ENCODE data around the gene DCLK1. TPM values are rescaled to one million over a fixed set of nuclear protein-coding genes. Genes with fewer than 3 reads are reported as not detected.

DCLK1 gene
- total RNA-seq, 1 experiment from 2014 or later = not detected

DNA sequence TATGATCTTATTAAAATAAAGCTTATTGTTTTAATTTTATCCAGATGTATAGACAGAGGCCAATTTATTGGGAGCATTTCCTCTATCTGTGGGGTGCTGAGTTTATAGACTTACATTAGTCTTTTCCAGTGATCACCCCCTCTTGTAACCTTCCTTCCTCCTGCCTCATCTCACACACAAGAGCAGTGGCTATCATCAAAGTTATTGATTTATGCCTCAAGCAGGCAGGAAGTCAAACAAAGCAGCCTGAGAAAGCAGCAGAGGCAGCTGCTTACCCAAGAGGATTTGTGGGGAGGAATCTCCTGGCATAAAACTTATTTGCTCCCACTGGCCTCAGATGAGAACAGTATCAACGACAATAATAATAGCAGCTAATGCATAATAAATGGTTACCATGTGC is 26.3 kb upstream of the DCLK1 start:
- no peaks in the 10 kb centered on the region for H3K27me3 Mint-ChIP-seq (ENCODE audit: insufficient read depth, unreplicated experiment)
- TF ChIP-seq, protein P1, sequence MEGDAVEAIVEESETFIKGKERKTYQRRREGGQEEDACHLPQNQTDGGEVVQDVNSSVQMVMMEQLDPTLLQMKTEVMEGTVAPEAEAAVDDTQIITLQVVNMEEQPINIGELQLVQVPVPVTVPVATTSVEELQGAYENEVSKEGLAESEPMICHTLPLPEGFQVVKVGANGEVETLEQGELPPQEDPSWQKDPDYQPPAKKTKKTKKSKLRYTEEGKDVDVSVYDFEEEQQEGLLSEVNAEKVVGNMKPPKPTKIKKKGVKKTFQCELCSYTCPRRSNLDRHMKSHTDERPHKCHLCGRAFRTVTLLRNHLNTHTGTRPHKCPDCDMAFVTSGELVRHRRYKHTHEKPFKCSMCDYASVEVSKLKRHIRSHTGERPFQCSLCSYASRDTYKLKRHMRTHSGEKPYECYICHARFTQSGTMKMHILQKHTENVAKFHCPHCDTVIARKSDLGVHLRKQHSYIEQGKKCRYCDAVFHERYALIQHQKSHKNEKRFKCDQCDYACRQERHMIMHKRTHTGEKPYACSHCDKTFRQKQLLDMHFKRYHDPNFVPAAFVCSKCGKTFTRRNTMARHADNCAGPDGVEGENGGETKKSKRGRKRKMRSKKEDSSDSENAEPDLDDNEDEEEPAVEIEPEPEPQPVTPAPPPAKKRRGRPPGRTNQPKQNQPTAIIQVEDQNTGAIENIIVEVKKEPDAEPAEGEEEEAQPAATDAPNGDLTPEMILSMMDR (IDR thresholded peaks at IDR 0.05; ENCODE audit: insufficient read depth in 1 of 2, low read depth in 1 of 2, low read length in 1 of 2, severe bottlenecking in 1 of 2, unreplicated experiment in 1 of 2) = no peak
- BruUV-seq (replicated peaks) = no TSS peak
- no peaks in the 10 kb centered on the region for H3K4me1 Mint-ChIP-seq (ENCODE audit: low read depth, unreplicated experiment)
- POLR2A ChIA-PET = no interaction called here
- Histone ChIP-seq H3K27me3 (replicated peaks; ENCODE audit: control insufficient read depth, insufficient read depth, low read length) (no peaks in the 10 kb centered on the region), H3K36me3 (ENCODE audit: control insufficient read depth, insufficient read depth, low read length) (no peaks in the 10 kb centered on the region), H3K4me3 (ENCODE audit: low read depth, low read length) (no peak overlapping the region), H3K4me1 (no peaks in the 10 kb centered on the region), H3K9me3 (no peaks in the 10 kb centered on the region)
- intact Hi-C loops (cut with micrococcal nuclease; ENCODE audit: unreplicated experiment) = no loop called here
- no peak overlapping the region for H3K27ac Mint-ChIP-seq (ENCODE audit: unreplicated experiment)
- H3K4me3 Mint-ChIP-seq (ENCODE audit: unreplicated experiment) = no peak overlapping the region
- CTCF ChIA-PET = interaction anchor here (0.7 kb wide), 1 partner anchor 1311 kb away, joined by 4 read pairs; no protein-coding TSS in a partner anchor
- no peak for DNase-seq
- no peaks in the 10 kb centered on the region for H3K36me3 Mint-ChIP-seq (ENCODE audit: insufficient read depth, unreplicated experiment)
- no peaks in the 10 kb centered on the region for H3K9me3 Mint-ChIP-seq (ENCODE audit: unreplicated experiment)

DNA sequence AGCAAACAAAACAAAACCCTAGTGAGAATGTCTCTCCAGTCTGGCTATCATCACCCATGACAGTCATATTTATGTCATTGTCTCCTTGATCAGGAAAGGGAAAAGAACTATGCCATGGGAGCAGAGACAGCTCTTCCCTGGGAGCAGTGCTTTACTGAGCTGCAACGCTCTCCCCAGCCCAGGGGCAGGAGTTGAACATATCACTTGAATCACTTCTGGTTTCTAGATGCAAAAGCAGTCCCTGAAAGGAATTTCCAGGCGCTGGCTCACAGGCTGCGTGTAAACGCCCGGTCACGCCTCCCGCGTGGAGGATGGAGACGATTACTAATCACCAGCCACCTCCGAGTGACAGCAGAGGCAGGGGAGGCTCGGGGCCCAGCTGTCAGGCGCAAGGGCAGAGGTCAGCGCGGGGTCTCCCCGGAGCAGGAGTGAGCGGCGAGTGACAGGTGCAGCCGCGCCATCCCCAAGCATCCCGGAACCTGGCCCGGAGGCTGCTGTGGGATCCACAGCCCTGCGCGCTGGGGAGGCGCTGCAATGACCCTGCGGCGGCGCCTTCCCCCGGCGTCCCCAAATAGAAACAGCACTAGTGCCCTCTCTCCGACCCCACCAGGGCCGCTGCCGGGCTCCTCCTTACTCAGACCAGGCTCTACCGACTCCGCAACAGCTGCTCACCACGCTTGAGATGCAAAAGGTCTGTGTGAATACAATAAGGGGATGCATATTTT is 23.5 kb upstream of the DCLK1 start:
- POLR2A ChIA-PET = no interaction called here

DNA sequence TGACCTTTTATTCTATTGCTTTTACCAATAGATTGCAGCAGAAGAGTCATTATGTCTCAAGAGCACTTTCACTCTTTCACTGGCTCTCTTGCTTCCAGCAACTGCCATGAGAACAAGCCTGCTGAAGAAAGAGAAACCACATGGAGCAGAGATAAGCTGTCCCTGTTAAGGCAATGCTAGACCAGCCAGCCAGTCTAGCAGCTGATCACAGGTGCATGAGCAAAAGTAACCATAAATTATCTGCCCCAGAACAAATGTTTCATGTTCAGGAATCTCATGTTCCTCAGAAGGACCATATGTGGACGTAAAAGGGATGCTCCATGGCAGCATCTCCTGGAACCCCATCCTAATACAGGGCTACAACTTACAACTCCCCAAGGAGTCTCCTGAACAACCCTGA is 20.4 kb upstream of the DCLK1 start:
- intact Hi-C loops (cut with micrococcal nuclease; ENCODE audit: unreplicated experiment) = no loop called here
- no peak overlapping the region for H3K27ac Mint-ChIP-seq (ENCODE audit: unreplicated experiment)
- no peaks in the 10 kb centered on the region for H3K36me3 ChIP-seq (ENCODE audit: control insufficient read depth, insufficient read depth, low read length)
- H3K27me3 Mint-ChIP-seq (ENCODE audit: insufficient read depth, unreplicated experiment) = no peaks in the 10 kb centered on the region
- no peaks in the 10 kb centered on the region for H3K9me3 ChIP-seq
- POLR2A ChIA-PET = no interaction called here
- H3K4me3 ChIP-seq (ENCODE audit: low read depth, low read length) = no peak overlapping the region
- H3K9me3 Mint-ChIP-seq (ENCODE audit: unreplicated experiment) = peaks cover 10% of the 10 kb centered on the region
- no peaks in the 10 kb centered on the region for H3K4me1 Mint-ChIP-seq (ENCODE audit: low read depth, unreplicated experiment)
- no peaks in the 10 kb centered on the region for H3K4me1 ChIP-seq
- no peak overlapping the region for H3K4me3 Mint-ChIP-seq (ENCODE audit: unreplicated experiment)
- no peaks in the 10 kb centered on the region for H3K36me3 Mint-ChIP-seq (ENCODE audit: insufficient read depth, unreplicated experiment)
- H3K27me3 ChIP-seq (replicated peaks; ENCODE audit: control insufficient read depth, insufficient read depth, low read length) = no peaks in the 10 kb centered on the region
- TF ChIP-seq, protein P1 (IDR thresholded peaks at IDR 0.05; ENCODE audit: insufficient read depth in 1 of 2, low read depth in 1 of 2, low read length in 1 of 2, severe bottlenecking in 1 of 2, unreplicated experiment in 1 of 2) = no peak
- no peak for DNase-seq
- no TSS peak for BruUV-seq (replicated peaks)
- CTCF ChIA-PET = no interaction called here

More for the DNA sequence above, 23.5 kb upstream of the DCLK1 start:
- Mint-ChIP-seq H3K27ac (ENCODE audit: unreplicated experiment) (no peak overlapping the region), H3K36me3 (ENCODE audit: insufficient read depth, unreplicated experiment) (no peaks in the 10 kb centered on the region), H3K9me3 (ENCODE audit: unreplicated experiment) (peaks cover 6% of the 10 kb centered on the region), H3K4me1 (ENCODE audit: low read depth, unreplicated experiment) (no peaks in the 10 kb centered on the region), H3K27me3 (ENCODE audit: insufficient read depth, unreplicated experiment) (no peaks in the 10 kb centered on the region), H3K4me3 (ENCODE audit: unreplicated experiment) (no peak overlapping the region)
- TF ChIP-seq, protein P1 (IDR thresholded peaks at IDR 0.05; ENCODE audit: insufficient read depth in 1 of 2, low read depth in 1 of 2, low read length in 1 of 2, severe bottlenecking in 1 of 2, unreplicated experiment in 1 of 2) = no peak
- no peaks in the 10 kb centered on the region for H3K36me3 ChIP-seq (ENCODE audit: control insufficient read depth, insufficient read depth, low read length)
- DNase-seq = no peak
- no peak overlapping the region for H3K4me3 ChIP-seq (ENCODE audit: low read depth, low read length)
- no TSS peak for BruUV-seq (replicated peaks)
- no peaks in the 10 kb centered on the region for H3K27me3 ChIP-seq (replicated peaks; ENCODE audit: control insufficient read depth, insufficient read depth, low read length)
- intact Hi-C loops (cut with micrococcal nuclease; ENCODE audit: unreplicated experiment) = no loop called here
- no peaks in the 10 kb centered on the region for H3K4me1 ChIP-seq
- CTCF ChIA-PET = no interaction called here
- H3K9me3 ChIP-seq = no peaks in the 10 kb centered on the region
